SU-DHL-6 (cell line): ENCODE data around the gene HOXD3.

Experiments
- H2AFZ ChIP-seq: fragments of 200-600 bp; sonication (generic); 2 replicates; pipeline ENCODE4 v1.6.1; 2014; ENCODE audit warnings: low read depth, mild to moderate bottlenecking, moderate library complexity, mixed read lengths, antibody characterized with exemption, low read length; ENCODE audit not compliant: severe bottlenecking
- H3F3A ChIP-seq: fragments of 200-600 bp; shearing (Covaris generic); 2 replicates; pipeline ENCODE4 v1.6.0; 2016; ENCODE audit warnings: antibody characterized with exemption, mild to moderate bottlenecking; ENCODE audit not compliant: insufficient read depth
- H3K27ac ChIP-seq: fragments of 200-600 bp; sonication (generic); 2 replicates; pipeline ENCODE4 v1.5.1; 2016; ENCODE audit warnings: low read depth, mild to moderate bottlenecking, low read length, moderate library complexity, mixed read lengths
- H3K27me3 ChIP-seq: fragments of 200-600 bp; sonication (generic), shearing (Covaris generic); 2 replicates; pipeline ENCODE4 v1.6.0; 2014; ENCODE audit warnings: mild to moderate bottlenecking, low read length
- H3K36me3 ChIP-seq: fragments of 200-600 bp; sonication (generic); 2 replicates; pipeline ENCODE4 v1.6.1; 2014; ENCODE audit warnings: mild to moderate bottlenecking, low read length, mixed read lengths
- H3K4me2 ChIP-seq: fragments of 300-600, 200-600 bp; shearing (Covaris generic), sonication (generic); 2 replicates; pipeline ENCODE4 v1.6.0; 2014; ENCODE audit warnings: low read length, low read depth, mild to moderate bottlenecking; ENCODE audit not compliant: poor library complexity, severe bottlenecking
- H3K4me3 ChIP-seq: fragments of 200-600 bp; sonication (generic); 2 replicates; pipeline ENCODE4 v1.5.1; 2014; ENCODE audit warnings: antibody characterized with exemption, low read length, mild to moderate bottlenecking, mixed read lengths; ENCODE audit not compliant: insufficient read depth, poor library complexity, severe bottlenecking
- H3K79me2 ChIP-seq: fragments of 200-600 bp; sonication (generic); 2 replicates; pipeline ENCODE4 v1.6.1; 2014; ENCODE audit warnings: mild to moderate bottlenecking, low read length, moderate library complexity; ENCODE audit not compliant: insufficient read depth
- H3K9ac ChIP-seq: fragments of 200-600 bp; sonication (generic); 2 replicates; pipeline ENCODE4 v1.7.0; 2014; ENCODE audit warnings: mild to moderate bottlenecking, low read length
- H3K9me2 ChIP-seq: fragments of 200-600 bp; sonication (generic); replicated peaks from 2 replicates; pipeline ENCODE4 v1.6.1; 2014; ENCODE audit warnings: low read length; ENCODE audit not compliant: insufficient read depth
- H3K9me3 ChIP-seq: fragments of 200-600 bp; sonication (generic); 2 replicates; pipeline ENCODE4 v1.6.1; 2014; ENCODE audit warnings: low read length, mixed read lengths; ENCODE audit not compliant: insufficient read depth
- H4K20me1 ChIP-seq: fragments of 200-600 bp; sonication (generic); 2 replicates; pipeline ENCODE4 v1.6.1; 2014; ENCODE audit warnings: low read depth, mild to moderate bottlenecking, antibody characterized with exemption, low read length, moderate library complexity, mixed read lengths
- EZH2phosphoT487 ChIP-seq: fragments of 200-600 bp; sonication (generic), shearing (Covaris generic); conservative IDR thresholded peaks from 2 replicates; pipeline ENCODE4 v1.6.1; 2018; ENCODE audit warnings: mild to moderate bottlenecking, antibody characterized with exemption, low read length, moderate library complexity, mixed read lengths
- TF ChIP-seq, protein P1 (sequence below): fragments of 200-600 bp; sonication (generic); IDR thresholded peaks from one replicate; pipeline ENCODE4 v1.5.1; 2017; ENCODE audit warnings: antibody characterized with exemption, mild to moderate bottlenecking, low read length, moderate library complexity; ENCODE audit not compliant: insufficient read depth, poor library complexity, severe bottlenecking

The HOXD3 gene

DNA sequence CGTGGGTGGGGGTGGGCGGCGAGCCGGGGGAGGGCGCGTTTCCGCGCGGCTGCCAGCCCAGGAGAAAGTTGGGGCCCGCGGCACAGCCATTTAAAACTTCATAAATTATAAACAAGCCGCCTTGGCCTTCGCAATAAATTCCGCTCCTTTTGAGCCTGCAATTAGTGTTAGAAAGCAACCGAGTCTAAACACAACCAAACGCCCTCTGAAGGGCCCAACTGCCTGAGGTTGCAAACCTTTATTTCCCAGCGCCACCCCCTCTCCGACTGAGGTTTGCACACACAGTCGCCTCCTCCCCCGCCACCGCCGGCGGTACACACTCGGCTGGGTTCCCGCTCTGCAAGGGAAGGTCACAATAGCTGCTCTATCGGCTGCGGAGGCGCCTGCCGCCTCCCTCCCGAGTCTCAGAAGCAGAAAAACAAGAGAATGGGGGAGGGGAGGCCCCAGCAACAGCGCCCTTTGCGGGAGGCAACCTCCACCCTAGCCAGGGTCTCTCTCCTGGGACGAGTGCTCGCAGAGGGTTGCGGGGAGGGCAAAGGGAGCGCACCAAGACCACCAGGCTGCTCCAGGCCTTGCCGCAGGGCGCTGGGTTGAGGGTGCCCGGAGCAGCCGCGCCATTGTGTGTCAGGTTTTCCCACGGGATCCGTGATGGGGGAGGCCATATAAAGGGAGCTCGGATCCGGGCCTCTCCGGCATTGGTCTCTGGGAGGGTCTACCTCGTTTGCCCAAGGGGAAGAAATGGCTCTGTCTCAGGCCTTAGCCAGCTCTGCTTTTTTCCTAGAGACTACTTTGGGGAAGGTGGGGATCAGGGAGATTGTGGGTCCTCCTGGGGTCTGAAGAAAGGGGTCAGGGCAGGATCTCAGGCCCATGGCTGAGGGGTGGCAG, 18.0 kb downstream of the HOXD3 start:
- H2AFZ ChIP-seq = no peak overlapping the region
- no peak overlapping the region for H3K4me3 ChIP-seq
- H3K4me2 ChIP-seq = no peak overlapping the region
- no peaks in the 10 kb centered on the region for H3K36me3 ChIP-seq
- no peaks in the 10 kb centered on the region for H4K20me1 ChIP-seq
- no peaks in the 10 kb centered on the region for H3K79me2 ChIP-seq
- no peak overlapping the region for H3K9ac ChIP-seq
- no peaks in the 10 kb centered on the region for H3K9me2 ChIP-seq
- no peaks in the 10 kb centered on the region for H3K9me3 ChIP-seq
- no peak overlapping the region for H3K27ac ChIP-seq
- no peaks in the 10 kb centered on the region for H3K27me3 ChIP-seq
- TF ChIP-seq, protein P1, sequence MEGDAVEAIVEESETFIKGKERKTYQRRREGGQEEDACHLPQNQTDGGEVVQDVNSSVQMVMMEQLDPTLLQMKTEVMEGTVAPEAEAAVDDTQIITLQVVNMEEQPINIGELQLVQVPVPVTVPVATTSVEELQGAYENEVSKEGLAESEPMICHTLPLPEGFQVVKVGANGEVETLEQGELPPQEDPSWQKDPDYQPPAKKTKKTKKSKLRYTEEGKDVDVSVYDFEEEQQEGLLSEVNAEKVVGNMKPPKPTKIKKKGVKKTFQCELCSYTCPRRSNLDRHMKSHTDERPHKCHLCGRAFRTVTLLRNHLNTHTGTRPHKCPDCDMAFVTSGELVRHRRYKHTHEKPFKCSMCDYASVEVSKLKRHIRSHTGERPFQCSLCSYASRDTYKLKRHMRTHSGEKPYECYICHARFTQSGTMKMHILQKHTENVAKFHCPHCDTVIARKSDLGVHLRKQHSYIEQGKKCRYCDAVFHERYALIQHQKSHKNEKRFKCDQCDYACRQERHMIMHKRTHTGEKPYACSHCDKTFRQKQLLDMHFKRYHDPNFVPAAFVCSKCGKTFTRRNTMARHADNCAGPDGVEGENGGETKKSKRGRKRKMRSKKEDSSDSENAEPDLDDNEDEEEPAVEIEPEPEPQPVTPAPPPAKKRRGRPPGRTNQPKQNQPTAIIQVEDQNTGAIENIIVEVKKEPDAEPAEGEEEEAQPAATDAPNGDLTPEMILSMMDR = no peak
- TF ChIP-seq EZH2phosphoT487 = no peak
- no peaks in the 10 kb centered on the region for H3F3A ChIP-seq

- Histone ChIP-seq H3K9me3 (no peaks in the 10 kb centered on the region), H3K27me3 (no peaks in the 10 kb centered on the region), H3K79me2 (no peaks in the 10 kb centered on the region), H3K4me2 (no peak overlapping the region), H3K36me3 (no peaks in the 10 kb centered on the region), H3K9ac (no peak overlapping the region), H3F3A (no peaks in the 10 kb centered on the region), H3K9me2 (no peaks in the 10 kb centered on the region), H4K20me1 (no peaks in the 10 kb centered on the region), H3K4me3 (no peak overlapping the region), H2AFZ (no peak overlapping the region), H3K27ac (no peak overlapping the region)
- TF ChIP-seq, protein P1 = no peak
- TF ChIP-seq EZH2phosphoT487 = no peak
Observed at GRCh38 chr2:176175709-176176607, 18.9 kb downstream of the HOXD3 start.

DNA sequence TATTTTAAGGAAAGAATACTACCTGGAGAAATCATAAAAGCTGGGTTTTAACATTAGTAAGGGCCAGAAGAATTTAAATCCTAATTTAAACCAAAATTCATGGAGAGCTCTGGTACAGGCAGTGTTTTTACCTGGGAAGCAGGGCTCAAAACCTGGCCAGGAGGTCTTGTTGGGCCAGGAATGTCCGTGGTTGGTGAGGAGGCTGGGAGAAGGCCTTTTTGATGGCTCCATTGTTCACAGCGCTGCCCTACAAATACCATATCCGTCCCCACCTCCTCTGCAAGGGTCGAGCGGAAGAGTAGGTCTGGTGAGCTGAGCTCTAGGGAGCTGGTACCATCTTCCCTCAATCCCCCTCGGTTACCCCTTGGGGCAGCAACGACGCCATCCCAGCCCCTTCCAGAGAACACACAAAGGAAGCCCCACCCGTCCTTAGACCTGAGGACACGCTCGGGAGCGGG, 20.5 kb downstream of the HOXD3 start:
- Histone ChIP-seq H3K27me3 (no peaks in the 10 kb centered on the region), H3K9me2 (no peaks in the 10 kb centered on the region), H3K9ac (no peak overlapping the region), H3K79me2 (no peaks in the 10 kb centered on the region), H2AFZ (no peak overlapping the region), H3K4me2 (no peak overlapping the region), H3K4me3 (no peak overlapping the region), H3K36me3 (no peaks in the 10 kb centered on the region), H3F3A (no peaks in the 10 kb centered on the region), H3K27ac (no peak overlapping the region), H4K20me1 (no peaks in the 10 kb centered on the region), H3K9me3 (no peaks in the 10 kb centered on the region)
- TF ChIP-seq EZH2phosphoT487 = no peak
- TF ChIP-seq, protein P1 = no peak
